ENCODE measurements around the gene DOHH. TPM values are rescaled to one million over a fixed set of nuclear protein-coding genes. Genes with fewer than 3 reads are reported as not detected.

DOHH gene
- total RNA-seq, 4 donors from 2014 or later: 1.2 to 10.4 (median 4.7) TPM

DNA sequence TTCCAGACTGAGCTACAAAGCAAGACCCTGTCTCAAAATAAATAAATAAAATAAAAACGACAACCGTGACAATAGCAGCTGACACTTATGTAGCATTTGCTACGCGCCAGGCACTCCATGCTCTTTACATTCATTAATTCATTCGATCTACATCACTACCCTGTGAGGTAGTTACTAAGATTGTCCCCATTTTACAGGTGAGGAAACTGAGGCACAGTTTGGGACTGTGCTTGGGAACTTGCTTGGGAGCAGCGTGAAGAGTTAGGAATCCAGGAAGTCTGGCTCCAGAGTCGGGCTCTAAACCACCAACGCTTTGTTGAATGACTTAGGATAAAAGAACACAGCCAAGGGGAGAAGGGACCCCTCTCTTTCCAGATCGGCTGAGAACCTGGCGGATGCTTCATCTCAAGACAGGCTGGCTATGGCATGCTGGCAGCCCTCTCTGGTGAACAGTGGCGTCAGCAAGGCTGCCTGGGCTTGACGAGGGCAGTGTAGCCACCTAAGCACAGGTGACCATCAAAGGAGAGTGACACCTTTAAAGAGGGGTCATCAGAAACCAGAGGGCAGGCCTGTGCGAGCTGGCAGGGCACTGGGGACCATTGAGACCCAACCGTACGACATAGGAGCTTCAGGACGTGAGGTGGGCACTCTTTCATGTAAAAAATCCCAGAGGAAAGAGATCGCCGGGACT lies 591 bp downstream of the DOHH start:
- intact Hi-C loops (cut with DNase I; ENCODE audit: low total_unique reads): no loop called here
- Histone ChIP-seq H3K27ac (peak overlapping the region; percentile 87 to 88), H3K36me3 (no peaks in the 10 kb centered on the region), H3K4me3 (peak overlapping the region; percentile 74 to 75), H3K9me3 (no peaks in the 10 kb centered on the region), H3K27me3 (no peaks in the 10 kb centered on the region), H3K4me1 (peaks cover 0 to 6% of the 10 kb centered on the region in 2 donors)
- no peak for TF ChIP-seq POLR2A (IDR thresholded peaks at IDR 0.05)
- TF ChIP-seq, protein P1, sequence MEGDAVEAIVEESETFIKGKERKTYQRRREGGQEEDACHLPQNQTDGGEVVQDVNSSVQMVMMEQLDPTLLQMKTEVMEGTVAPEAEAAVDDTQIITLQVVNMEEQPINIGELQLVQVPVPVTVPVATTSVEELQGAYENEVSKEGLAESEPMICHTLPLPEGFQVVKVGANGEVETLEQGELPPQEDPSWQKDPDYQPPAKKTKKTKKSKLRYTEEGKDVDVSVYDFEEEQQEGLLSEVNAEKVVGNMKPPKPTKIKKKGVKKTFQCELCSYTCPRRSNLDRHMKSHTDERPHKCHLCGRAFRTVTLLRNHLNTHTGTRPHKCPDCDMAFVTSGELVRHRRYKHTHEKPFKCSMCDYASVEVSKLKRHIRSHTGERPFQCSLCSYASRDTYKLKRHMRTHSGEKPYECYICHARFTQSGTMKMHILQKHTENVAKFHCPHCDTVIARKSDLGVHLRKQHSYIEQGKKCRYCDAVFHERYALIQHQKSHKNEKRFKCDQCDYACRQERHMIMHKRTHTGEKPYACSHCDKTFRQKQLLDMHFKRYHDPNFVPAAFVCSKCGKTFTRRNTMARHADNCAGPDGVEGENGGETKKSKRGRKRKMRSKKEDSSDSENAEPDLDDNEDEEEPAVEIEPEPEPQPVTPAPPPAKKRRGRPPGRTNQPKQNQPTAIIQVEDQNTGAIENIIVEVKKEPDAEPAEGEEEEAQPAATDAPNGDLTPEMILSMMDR (IDR thresholded peaks at IDR 0.05): no peak
- DNase-seq: no peak

DNA sequence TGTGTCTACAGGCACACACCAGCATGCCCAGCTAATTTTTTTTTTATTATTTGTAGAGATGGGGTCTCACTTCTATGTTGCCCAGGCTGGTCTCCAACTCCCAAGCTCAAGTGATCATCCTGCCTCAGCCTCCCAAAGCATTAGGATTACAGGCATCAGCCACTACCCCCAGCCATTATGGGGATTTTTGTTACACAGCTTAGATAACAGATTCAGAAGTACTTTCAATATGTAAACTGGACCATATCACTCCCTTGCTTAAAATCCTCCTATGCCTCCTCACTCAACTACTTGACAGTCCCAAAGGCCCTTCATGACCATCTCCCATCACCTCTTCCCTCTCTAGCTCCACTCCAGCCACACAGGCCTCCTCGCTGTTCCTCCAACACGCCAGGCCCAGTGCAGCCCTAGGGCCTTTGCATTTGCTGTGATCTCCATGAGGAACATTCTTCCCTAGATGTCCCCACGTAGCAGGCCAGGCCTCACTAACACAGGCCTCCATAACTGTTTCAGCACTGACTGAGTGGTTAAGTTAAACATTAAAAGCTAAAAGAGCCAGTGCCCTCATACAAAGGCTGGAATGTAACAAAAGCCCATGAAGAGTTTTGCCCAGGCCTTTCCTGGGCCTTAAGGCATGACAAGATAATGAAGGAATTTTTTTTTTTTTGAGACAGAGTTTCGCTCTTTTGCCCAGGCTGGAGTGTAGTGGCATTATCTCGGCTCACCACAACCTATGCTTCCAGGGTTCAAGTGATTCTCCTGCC lies 2.5 kb downstream of the DOHH start:
- intact Hi-C loops (cut with DNase I; ENCODE audit: low total_unique reads): no loop called here
- no peaks in the 10 kb centered on the region for H3K9me3 ChIP-seq
- H3K27me3 ChIP-seq: no peaks in the 10 kb centered on the region
- TF ChIP-seq POLR2A (IDR thresholded peaks at IDR 0.05): no peak
- TF ChIP-seq, protein P1 (IDR thresholded peaks at IDR 0.05): no peak
- DNase-seq: no peak
- H3K4me3 ChIP-seq: no peak overlapping the region
- no peak overlapping the region for H3K27ac ChIP-seq
- H3K4me1 ChIP-seq: peaks cover 0 to 6% of the 10 kb centered on the region in 2 donors
- H3K36me3 ChIP-seq: no peaks in the 10 kb centered on the region

DNA sequence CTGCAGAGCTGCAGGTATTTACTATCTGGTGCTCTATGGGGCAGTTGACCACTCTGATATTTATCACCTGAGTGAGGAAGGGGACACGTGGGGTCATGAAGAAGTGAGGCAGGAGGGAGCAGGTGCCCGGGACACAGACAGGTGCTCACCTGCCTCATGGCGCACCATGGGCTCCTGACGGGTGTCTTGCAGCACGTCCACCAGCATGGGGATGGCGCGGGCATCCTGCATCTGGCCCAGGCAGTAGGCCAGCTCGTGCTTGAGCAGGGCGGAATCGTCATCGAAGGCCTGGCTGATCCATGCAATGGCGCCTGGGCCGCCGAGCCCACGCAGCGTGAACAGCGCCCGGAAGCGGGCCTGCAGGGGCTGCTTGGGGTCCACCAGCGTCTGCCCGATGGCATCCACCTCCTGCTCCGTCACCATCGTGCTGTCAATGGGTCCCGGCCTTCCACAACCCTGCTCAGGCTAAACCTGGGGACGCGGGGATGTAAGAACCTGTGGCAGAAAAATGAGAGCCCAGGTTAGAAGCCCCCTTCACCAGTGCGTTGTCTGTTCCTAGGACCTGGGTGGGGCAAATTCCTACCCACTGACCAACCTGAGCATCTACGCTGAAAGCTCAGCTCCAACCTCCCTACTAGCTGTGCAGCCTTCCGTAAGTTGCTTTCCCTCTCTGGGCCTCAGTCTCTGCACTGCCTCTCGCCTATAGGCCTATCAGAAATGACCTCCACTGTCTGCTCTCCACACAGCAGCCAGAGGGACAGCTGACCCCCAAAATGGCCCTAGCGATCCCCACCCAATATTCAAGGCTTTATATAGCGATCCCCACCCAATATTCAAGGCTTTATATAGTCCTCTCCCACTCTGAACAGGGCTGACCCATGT lies 3.8 kb downstream of the DOHH start:
- no peaks in the 10 kb centered on the region for H3K27me3 ChIP-seq

DNA sequence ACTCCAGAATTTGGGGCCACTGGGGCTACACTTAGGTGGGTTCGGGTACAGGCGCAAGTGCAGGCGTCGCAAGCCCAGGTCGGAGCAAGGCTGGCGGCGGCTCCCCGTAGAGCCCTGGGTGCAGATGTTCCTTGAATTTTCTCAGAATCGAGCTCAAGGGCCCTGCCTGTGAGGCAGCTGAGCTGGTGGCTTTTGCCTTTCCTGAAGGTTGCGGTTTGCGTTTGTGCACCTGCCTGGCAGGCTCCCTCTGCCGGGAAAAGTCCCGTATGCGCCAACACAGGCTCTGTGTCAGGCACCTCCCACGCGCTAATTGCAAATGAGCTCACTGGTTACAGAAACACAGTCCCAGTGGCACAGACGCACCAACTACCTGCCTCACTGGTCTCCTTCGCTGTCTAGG lies 5.9 kb downstream of the DOHH start:
- no peaks in the 10 kb centered on the region for H3K9me3 ChIP-seq
- TF ChIP-seq POLR2A (IDR thresholded peaks at IDR 0.05): no peak
- TF ChIP-seq, protein P1 (IDR thresholded peaks at IDR 0.05): no peak
- intact Hi-C loops (cut with DNase I; ENCODE audit: low total_unique reads): no loop called here
- DNase-seq: no peak
- H3K36me3 ChIP-seq: no peaks in the 10 kb centered on the region
- no peaks in the 10 kb centered on the region for H3K27me3 ChIP-seq
- H3K27ac ChIP-seq: no peak overlapping the region
- H3K4me1 ChIP-seq: peaks cover 0 to 3% of the 10 kb centered on the region in 2 donors
- no peak overlapping the region for H3K4me3 ChIP-seq

More for the DNA sequence above, 3.8 kb downstream of the DOHH start:
- Histone ChIP-seq H3K9me3 (no peaks in the 10 kb centered on the region), H3K36me3 (no peaks in the 10 kb centered on the region), H3K4me1 (peaks cover 0 to 6% of the 10 kb centered on the region in 2 donors), H3K4me3 (no peak overlapping the region), H3K27ac (no peak overlapping the region)
- intact Hi-C loops (cut with DNase I; ENCODE audit: low total_unique reads): no loop called here
- TF ChIP-seq, protein P1 (IDR thresholded peaks at IDR 0.05): no peak
- no peak for TF ChIP-seq POLR2A (IDR thresholded peaks at IDR 0.05)
- DNase-seq: no peak
